Measurements from ENCODE around the gene IL22RA2. TPM values are rescaled to one million over a fixed set of nuclear protein-coding genes. Genes with fewer than 3 reads are reported as not detected.

The IL22RA2 gene
- total RNA-seq, 1 experiment from 2014 or later, result not detected

- H3K23ac ChIP-seq (ENCODE audit: insufficient read length, low read depth, low read length), result no peak overlapping the region
- H3K4me1 ChIP-seq (ENCODE audit: insufficient read depth, low read length), result no peaks in the 10 kb centered on the region
- no peak overlapping the region for H2BK5ac ChIP-seq (ENCODE audit: insufficient read length, low read length)
- no peak overlapping the region for H3K14ac ChIP-seq (ENCODE audit: insufficient read depth, low read length)
- no peak overlapping the region for H4K5ac ChIP-seq (ENCODE audit: insufficient read length, low read depth, low read length)
- Mint-ChIP-seq H3K4me3 (no peak overlapping the region), H3K27ac (no peak overlapping the region), H3K27me3 (ENCODE audit: low read depth) (no peaks in the 10 kb centered on the region), H3K36me3 (ENCODE audit: insufficient read depth in 1 of 3, low read depth in 3 of 3) (peaks cover 8 to 22% (median 9%) of the 10 kb centered on the region in 3 experiments; a peak in 6 of 7 replicates), H3K4me1 (peaks cover under 1% of the 10 kb centered on the region in 2 experiments), H3K9me3 (peaks cover 23 to 27% of the 10 kb centered on the region in 2 experiments)
- H3K79me2 ChIP-seq (ENCODE audit: insufficient read depth, low read length), result no peaks in the 10 kb centered on the region
- no peak overlapping the region for H2BK20ac ChIP-seq (ENCODE audit: low read depth, low read length, poor library complexity, severe bottlenecking)
- H4K8ac ChIP-seq (replicated peaks; ENCODE audit: insufficient read length, low read depth, low read length), result peak overlapping the region; percentile 55
- peaks cover 8% of the 10 kb centered on the region for H3K9me3 ChIP-seq (ENCODE audit: control insufficient read depth, low read depth, low read length)
- H3K4me2 ChIP-seq (ENCODE audit: insufficient read depth, insufficient read length, low read length), result no peak overlapping the region
- H3K4ac ChIP-seq (ENCODE audit: low read depth, low read length), result no peak overlapping the region
- no peaks in the 10 kb centered on the region for H3K23me2 ChIP-seq (ENCODE audit: insufficient read length, low read depth, low read length, poor library complexity, severe bottlenecking)
- no peak overlapping the region for H4K91ac ChIP-seq (ENCODE audit: insufficient read length, low read depth, low read length)
- H2AFZ ChIP-seq (ENCODE audit: low read length), result no peak overlapping the region
- H3K56ac ChIP-seq (ENCODE audit: insufficient read length, low read depth, low read length), result no peak overlapping the region
- H3K27me3 ChIP-seq (ENCODE audit: insufficient read depth, low read length), result no peaks in the 10 kb centered on the region
- no peak overlapping the region for H3K9ac ChIP-seq (ENCODE audit: extremely low read depth, insufficient read length, low read length)
- no CpG with 5 or more reads among the region's 5 CpGs for WGBS (ENCODE audit: extremely low coverage, insufficient read length, low lambda C conversion rate)
- H2BK120ac ChIP-seq (ENCODE audit: low read depth, low read length, poor library complexity, severe bottlenecking), result no peak overlapping the region
- no peak overlapping the region for H3K27ac ChIP-seq (ENCODE audit: insufficient read length, low read depth, low read length)
- H4K20me1 ChIP-seq (ENCODE audit: control insufficient read depth, insufficient read depth, insufficient read length), result no peaks in the 10 kb centered on the region
- H3K79me1 ChIP-seq (ENCODE audit: insufficient read depth, low read depth, low read length, poor library complexity, severe bottlenecking), result no peaks in the 10 kb centered on the region
- H3K18ac ChIP-seq (ENCODE audit: insufficient read length, low read depth, low read length), result no peak overlapping the region
- no peak overlapping the region for H3T11ph ChIP-seq (ENCODE audit: low read length)
- no peak for DNase-seq
- no peak overlapping the region for H2BK15ac ChIP-seq (ENCODE audit: low read depth, low read length)
- no peak overlapping the region for H2BK12ac ChIP-seq (ENCODE audit: insufficient read length, low read depth, low read length)
- no peak overlapping the region for H2AK5ac ChIP-seq (ENCODE audit: insufficient read length, low read length)
- TF ChIP-seq CTCF (conservative IDR thresholded peaks at IDR 0.05), result no peak
Observed at GRCh38 chr6:137112067-137112355, 61.4 kb downstream of the IL22RA2 start.
